Upper lobe of left lung (tissue), 4 donors: ENCODE results near the gene ST6GALNAC2.

Source experiments
- EP300 ChIP-seq, 4 donors: sonication (generic); formaldehyde crosslinking; IDR thresholded peaks; one replicate each; pipeline ENCODE4 v1.5.1; 2017; ENCODE audit warnings: antibody characterized with exemption in 4 of 4, control low read depth in 2 of 4
- POLR2A ChIP-seq, 4 donors: fragments of 450-650 bp; IDR thresholded peaks; one replicate each; pipeline ENCODE4 v1.5.1; 2016 to 2017; ENCODE audit warnings: antibody characterized with exemption in 4 of 4, mild to moderate bottlenecking in 2 of 4
- TF ChIP-seq, protein P1 (sequence below), 6 experiments: fragments of 450-650 bp in 4 of 6; fragments of 200-600 bp in 2 of 6; sonication (generic) in 2 of 6; IDR thresholded peaks; one replicate each; pipeline ENCODE4 v1.5.1; 2016 to 2019; ENCODE audit warnings: antibody characterized with exemption in 6 of 6

DNA sequence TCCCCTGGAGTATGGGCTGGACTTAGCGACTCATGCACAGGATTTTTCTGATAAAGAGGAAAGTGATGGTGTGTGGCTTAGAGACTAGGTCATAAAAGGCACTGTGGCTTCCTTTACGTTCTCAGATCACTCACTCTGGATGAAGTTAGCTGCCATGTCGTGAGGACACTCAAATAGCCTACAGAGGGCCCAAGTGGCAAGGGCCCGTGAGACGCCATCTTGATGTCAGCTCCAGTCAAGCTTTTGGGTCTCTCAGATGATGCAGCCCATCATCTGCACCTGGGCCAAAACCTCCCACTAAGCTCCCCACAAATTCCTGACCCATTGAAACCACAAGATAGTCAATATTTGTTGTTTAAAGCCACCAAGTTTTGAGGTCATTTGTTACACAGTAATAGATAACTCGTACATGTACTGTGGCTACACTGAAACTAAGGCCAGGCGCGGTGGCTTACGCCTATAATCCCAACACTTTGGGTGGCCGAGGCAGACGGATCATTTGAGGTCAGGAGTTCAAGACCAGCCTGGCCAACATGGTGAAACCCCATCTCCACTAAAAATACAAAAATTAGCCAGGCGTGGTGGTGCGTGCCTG, 14.7 kb downstream of the ST6GALNAC2 start:
- TF ChIP-seq, protein P1, sequence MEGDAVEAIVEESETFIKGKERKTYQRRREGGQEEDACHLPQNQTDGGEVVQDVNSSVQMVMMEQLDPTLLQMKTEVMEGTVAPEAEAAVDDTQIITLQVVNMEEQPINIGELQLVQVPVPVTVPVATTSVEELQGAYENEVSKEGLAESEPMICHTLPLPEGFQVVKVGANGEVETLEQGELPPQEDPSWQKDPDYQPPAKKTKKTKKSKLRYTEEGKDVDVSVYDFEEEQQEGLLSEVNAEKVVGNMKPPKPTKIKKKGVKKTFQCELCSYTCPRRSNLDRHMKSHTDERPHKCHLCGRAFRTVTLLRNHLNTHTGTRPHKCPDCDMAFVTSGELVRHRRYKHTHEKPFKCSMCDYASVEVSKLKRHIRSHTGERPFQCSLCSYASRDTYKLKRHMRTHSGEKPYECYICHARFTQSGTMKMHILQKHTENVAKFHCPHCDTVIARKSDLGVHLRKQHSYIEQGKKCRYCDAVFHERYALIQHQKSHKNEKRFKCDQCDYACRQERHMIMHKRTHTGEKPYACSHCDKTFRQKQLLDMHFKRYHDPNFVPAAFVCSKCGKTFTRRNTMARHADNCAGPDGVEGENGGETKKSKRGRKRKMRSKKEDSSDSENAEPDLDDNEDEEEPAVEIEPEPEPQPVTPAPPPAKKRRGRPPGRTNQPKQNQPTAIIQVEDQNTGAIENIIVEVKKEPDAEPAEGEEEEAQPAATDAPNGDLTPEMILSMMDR (IDR thresholded peaks at IDR 0.05): no peak
- TF ChIP-seq POLR2A (IDR thresholded peaks at IDR 0.05): no peak
- TF ChIP-seq EP300 (IDR thresholded peaks at IDR 0.05): no peak
